Stimulated activated CD4-positive, alpha-beta T cell treated with anti-CD3 and anti-CD28 coated beads, Interleukin-1b, Interleukin-23, amount 100 ng/mL, for 4 hours (primary cell): ENCODE data around the gene CRYBA2.

Source experiments
- DNase-seq, 2 donors: peaks; one replicate each; pipeline ENCODE4 v3.0.0-alpha.2; 2020; ENCODE audit warnings: low read depth in 2 of 2

The CRYBA2 gene

DNA sequence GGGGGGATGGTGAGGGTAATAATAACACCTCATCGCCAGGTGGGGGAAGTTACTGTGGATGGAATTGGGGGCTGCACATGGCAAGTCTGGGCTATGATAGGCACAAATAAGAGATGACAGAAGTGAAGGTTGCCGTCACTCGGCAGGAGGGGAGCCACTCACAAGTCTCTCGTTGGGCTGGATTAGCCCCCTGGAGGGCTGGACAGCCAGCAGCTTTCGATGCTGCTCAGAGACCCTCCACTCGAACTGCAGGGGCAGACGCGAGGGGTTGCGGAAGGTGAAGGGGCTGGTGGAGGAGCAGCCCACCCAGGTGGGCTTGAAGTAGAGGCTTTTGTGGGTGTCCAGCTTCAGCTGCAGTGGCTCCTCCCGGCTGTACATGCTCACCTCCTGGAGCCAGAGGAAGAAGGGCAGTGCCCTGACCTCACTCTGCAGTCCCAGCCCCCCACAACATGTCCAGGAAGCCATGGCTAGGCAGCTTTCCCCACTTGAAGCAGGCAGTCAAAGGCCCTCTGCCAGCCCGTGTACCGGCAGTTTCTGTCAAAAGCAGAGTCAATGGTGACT is 29.9 kb upstream of the CRYBA2 start:
- DNase-seq, result no peak

DNA sequence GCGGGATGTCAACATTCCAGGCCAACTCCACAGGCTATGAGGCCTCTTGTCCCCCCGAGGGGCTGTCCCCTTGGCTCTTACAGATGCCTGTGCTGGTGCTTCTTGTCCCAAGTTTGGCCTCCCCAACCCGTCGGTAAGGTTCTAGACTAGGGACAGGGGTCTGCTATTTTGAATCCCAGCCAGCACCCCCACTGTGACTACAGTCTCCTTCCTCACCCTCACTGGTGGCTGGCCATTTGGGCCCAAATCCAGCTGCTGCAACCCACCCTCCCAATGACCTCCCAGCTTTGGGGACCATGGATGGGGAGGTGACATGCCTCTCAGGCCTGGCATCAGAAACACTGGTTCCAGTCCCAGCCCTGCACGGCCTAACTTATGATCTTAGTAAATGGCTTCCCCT is 29.4 kb upstream of the CRYBA2 start:
- no peak for DNase-seq

DNA sequence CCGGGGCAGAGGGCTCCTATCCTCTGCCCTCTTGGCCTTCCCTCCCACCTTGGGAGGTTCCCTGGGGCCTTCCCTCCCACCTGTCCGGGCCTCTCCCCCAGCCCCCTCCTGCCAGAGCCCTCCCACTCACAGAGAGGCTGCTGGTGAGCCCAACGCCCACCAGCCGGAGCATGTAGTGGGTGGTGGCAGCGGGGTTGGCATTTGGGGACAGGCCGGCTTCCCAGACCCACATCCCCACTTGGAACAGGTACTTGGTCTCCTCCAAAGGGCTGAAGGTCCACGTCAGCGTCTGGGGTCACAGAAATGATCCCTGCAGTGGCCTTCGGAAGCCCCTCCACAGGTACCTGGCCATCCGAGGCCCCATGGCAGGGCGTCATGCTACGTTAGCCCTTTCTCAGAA is 28.8 kb upstream of the CRYBA2 start:
- no peak for DNase-seq

DNA sequence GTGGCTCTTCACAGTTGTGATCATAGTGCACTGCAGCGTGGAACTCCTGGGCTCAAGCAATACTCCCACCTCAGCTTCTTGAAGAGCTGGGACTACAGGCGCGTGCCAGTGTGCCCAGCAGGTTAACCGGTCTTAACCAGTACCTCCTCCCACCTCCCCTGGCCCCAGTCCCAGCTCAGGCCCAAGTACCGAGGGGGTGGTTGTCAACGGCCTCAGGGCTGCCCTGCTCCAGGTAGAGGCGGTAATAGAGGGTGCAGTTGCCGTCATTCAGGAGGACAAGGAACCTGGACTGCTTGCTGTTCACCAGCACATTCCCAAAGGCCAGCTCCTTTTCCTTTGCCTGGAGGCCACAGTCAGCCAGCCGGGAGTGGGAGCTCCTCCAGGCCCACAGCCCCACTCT is 28.4 kb upstream of the CRYBA2 start:
- DNase-seq, result no peak

DNA sequence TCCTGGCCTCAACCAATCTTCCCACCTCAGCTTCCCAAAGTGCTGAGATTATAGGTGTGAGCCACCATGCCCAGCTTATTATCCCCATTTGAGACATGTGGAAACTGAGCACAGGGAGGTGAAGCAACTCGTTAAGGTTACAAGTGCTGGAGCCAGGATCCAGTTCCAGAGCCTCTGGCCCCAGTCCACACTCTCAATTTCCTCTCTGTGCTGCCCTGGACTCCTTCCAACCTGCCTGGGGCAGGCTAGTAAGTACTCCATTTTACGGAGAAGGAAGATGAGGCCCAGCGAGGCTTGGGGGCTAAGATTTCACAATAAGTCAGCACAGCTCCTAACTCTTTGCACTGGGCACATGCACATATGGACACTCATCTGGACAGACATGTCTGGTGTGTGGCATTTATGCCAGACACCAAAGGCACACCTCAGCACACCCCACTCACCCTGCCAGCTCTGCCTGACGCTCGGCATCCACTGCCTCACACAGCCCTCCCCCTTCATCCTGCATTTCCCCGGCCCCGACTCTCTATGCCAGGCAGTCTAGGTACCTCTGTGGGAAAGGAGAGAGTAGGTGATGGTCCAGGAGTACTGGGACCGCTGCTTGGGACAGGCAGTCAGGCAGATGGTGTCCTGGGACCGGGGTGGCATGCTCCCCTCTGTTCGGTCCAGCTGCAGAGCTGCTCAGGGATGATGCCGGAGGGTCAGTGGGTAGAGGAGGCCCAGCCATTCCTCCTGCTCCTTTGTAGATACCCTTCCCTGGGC is 27.6 kb upstream of the CRYBA2 start:
- no peak for DNase-seq

DNA sequence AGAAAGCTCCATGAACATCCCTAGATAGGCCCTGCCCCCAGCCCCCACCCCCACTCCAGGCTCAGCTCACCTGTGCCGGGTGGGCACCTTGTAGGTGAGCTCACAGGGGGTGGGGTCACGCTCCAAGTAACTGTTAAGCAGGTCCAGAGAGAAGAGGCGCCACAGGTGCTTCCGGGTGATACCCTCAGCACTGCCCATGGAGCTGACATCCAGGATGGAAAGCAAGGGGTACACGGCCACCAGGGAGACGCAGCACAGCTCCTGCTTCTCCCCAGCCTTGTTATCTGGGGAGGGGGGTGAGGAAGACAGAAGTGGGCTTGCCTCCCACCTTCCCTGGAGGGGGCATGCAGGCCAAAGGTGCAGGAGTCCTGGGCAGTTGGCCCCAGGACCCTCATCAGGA is 26.2 kb upstream of the CRYBA2 start:
- DNase-seq, result no peak

DNA sequence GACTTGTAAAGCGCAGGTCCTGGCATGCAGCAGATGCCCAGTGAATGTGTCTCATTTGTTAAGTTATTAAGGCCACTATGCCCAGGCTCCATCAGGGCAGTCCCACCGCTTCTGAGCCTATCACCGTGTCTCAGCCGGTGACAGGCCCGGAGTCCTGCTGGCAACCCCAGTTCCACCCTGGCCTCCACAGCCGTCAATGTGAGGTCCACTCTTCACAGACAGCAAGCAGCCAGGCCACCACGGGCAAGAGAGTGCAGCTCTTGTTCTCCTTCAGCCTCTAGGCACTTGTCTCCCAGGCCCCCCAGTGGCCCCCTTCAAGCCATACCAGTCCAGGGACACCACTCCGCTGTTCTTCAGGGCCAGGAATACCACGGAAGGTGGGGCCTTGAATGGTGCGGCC is 25.5 kb upstream of the CRYBA2 start:
- DNase-seq, result no peak

DNA sequence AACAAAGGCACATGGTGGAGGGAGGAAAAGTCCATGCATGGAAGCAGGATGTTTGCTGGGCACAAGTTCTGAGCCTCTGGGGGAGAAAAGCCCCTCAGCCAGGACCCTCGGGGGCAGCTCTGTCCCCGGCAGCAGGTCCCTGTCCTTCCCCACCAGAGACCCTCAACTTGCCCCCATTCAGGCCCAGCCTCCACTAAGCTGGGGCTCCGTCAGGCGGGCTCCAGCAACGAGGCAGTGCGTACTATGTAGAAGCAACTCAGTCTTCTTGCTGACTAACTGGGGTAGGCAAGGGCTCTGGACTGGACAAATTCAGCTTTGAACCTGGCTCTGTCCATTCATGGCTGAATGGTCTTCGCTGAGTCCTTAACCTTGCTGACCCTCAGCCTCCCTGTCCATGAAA is 25.1 kb upstream of the CRYBA2 start:
- no peak for DNase-seq

DNA sequence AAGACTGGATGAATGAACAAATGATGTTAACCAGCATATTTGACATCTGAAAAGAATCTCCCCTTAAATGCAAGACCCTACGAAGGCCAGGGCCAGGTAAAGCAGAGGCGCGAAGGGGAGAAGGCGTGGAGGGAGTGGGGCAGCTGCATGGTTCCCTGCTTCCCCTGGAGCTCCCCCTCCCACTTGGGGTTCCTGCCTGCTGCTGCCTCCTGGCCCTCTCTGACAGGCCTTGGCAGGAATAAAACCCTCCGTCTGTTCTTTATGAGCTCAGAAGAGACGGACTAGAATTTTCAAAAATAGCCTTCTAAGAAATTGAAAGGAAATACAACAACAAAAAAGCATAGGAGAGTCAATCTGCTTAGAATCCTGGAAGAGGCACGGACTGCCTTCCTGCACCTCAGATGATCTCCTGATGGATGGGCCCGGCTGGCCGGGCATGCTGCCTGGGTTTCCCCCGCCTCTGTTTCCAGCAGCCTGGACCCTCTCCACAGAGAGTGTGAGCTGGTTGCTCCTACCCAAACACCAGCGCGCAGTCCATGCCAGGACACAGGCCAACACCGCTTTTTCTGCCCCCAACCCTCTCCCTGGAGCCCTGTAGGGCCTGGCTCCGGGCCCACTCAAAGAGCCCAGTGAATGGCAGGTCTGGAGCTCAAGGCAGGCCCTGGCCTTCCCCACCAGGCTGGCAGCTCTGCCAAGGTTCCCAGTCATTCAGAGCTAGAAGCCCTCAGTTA is 24.1 kb upstream of the CRYBA2 start:
- DNase-seq, result no peak

DNA sequence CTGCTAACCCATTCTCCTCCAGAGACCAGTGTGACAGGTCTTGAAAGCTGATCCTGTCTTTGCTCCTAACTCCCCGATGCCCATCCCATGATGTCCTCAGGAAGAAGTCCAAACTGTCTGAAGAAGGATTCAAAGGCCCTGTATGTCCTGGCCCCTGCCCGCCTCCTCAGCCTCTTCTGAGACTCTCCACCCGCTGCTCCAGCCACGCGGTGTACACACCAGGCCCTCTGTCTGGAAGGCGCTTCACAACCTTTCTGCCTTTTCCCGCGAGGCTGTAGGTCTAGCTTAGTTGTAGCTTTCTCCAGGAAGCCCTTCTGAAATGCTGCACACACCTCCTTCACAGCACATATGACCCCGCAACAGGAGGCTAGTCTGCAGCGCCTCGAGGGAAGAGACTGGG is 23.5 kb upstream of the CRYBA2 start:
- no peak for DNase-seq

DNA sequence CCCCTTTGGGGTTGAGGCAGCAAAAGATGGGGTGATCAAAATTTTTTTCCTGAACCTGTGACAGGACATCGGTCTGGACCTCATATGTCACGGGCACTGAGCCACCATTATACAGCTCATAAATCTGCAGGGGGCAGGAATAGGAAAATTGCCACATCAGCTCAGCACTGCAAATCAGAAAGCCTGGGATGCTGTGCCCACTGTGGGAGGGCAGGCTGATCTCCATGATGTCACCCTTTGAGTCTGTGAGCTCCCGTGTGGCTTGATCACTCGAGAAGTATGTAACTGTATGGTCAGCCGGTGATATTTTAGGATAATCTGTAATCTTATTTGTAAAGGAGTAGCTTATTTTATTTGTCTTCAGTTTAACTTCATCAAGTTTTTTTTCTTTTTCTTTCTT is 17.7 kb upstream of the CRYBA2 start:
- DNase-seq, result no peak

DNA sequence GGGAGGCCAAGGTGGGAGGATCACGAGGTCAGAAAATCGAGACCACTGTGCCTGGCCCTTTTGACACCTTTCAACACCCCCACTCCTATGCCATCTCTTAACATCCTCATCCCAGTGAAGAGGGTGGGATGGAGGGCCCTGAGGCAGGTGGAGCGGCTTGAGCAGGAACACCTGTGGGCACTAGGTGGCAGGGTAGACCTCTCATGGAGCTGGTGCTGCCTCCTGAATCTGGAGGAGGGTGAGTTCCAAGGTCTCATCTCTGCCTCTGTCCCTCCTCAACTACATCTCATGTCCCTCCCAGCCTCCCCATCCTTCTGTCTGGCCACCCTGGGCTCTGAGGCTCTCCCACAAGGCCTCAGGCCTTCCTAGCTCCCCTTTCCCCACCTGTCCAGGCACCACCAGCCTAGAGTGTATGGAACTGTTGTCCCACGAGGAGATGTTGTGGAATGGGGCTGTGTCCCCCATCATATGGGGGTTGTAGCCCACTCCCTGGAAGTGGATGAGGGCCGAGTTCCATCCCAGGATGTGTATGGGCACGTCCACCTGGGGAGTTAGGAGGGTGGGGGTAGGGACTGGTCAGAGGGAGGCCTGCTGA is 17.0 kb upstream of the CRYBA2 start:
- DNase-seq, result no peak

DNA sequence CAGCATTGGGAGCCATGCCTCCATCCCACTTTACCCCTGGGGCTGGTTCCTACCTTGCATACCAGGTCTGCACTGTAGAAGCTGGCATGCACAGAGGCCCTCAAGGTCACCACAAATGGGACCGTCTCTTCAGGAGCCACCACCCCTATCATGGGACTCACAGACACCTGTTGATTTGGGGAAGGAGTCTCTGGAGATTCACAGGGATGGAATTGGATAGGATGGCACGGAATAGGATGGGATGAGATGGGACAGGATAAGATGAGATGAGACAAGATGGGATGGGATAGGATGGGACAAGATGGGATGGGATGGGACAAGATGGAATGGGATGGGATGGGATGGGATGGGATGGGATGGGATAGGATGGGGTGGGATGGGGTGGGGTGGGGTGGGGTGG is 16.1 kb upstream of the CRYBA2 start:
- DNase-seq, result no peak

DNA sequence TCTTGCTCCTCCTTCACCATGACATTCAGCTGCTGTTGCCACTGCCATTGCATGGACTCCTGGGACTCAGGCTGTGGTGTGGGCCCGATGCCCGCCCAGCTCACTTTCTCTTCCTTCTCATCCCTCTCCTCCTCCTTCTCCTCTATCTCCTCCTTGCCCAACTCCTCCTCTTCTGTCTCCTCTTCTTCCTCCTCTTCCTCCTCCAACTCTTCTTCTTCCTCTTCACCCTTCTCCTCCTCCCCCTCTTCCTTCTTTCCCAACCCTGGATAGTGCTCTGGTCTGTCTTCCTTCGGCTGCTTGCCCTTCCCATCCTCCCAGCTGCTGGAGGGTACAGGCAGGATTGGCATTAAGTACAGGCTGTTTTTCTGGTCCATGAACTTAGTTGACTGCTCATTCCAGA is 10.8 kb upstream of the CRYBA2 start:
- DNase-seq, result no peak

DNA sequence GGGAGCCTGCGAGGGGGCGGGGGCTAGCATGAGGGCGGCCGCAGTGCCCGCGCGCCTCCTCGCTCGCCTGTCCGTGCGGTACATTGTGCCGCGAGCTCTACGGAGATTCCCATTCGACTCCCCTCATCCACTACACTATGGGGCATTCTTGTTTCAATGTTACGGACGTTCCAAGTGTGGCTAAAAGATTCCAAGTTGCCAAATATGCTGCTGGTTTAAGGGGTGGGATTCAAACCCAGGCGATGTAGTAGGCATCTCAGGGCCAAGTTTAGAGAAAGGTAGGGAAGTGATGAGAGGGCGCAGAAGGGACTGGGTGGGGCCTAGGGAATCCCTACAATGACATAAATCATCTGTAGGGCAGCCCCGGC is 10.0 kb upstream of the CRYBA2 start:
- no peak for DNase-seq

DNA sequence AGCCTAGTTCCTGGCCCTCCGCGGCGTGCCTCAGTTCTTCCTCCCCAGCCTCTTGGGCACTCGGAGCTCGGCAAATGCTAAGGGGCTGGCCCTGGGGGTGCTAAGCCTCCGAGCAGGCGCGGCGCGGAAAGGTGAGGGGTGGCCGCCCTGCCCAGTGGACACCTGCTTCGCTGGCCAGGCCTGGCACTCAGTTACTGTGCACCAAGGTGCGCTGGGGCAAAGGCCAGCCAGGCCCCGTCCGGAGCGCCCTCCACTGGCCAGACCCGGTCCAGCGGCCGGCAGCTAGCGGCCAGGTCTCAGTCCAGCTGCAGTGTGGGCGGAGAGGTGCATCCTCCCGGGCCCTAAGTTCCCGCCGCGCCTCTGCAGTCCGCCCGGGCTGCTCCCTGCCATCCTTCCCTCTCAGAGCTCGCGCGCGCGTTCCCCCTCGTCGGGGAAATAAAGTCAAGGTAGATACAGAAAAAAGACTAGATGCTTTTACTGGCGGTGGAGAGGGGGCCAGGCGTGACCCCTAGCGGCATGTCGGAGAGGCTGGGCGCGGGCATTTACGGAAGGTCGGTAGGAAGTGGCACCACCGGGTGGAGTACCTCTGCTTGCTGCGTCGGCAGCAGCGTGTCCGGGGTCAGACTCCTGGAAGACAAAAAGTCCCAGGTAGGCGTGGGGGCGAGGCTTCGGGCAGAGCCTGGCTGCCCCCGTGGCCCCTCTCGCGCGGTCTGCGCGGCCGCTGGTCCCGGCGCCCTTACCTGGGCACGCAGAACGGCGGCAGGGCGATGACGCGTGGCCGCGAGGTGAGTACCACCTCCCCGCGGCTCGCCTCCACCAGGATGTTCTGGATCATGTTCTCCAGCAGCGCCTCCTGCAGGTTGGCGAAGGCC is 9.4 kb upstream of the CRYBA2 start:
- DNase-seq, result no peak

DNA sequence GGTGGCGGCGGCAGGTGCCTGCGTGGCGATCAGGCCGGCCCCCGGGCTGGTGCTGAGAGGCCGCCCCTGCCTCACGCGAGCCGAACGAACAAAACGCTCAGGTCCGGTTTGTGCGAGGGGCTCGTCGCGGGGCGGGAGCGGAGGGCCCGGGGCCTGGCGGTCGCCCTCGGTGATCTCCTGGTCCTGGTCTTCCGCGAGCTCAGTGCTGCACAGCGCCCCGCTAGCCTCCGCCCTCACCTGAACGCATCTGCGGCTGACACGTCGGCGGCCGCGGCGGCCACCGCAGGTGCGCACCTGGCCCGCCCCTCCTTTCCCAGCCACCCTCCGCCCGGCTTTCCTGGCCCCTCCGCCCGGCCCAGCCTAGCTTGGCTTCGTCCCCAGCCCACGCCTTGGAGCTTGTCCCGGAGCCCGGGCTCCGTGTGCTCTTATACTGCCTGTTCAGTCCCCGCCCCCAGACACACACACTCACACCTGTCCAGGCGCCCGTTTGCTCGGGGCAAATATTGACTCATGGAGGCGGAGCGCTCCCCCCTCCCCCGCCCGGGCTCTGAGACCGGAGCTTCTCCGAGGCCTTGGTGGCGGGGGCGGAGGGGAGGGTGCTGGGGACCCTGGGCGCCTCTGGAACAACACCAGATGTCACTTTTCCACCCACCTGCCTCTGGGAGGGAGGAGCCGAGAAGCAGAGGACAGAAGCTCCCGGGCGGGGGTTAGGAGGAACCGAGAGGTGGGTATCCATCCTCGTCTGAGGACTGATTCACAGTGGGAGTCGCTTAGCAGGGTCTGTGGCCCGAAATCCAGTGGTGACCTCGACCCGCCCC is 8.6 kb upstream of the CRYBA2 start:
- peak; percentile 41 to 51 for DNase-seq

DNA sequence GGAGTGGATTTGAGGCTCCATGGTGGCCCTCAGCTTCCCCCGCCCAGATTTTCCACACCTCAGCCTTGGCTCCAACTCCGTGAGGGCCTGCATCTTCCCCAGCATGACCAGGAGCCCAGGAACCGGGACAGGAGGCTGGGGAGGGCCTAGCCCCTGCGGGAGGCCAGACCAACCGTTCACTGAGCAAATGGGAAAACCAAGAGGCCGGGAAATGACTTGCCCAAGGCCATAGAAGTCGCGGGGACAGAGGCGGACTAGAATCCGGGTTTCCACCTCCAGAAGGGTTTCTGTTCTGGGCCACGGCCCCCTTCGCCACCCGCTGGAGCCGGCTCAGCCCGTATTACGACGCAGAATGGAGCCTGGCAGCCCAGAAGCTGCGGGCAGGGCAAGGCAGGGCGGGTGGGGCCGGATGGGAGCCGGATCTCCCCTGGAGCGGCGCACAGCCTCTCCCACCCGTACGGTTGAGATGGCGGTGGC is 7.9 kb upstream of the CRYBA2 start:
- no peak for DNase-seq

DNA sequence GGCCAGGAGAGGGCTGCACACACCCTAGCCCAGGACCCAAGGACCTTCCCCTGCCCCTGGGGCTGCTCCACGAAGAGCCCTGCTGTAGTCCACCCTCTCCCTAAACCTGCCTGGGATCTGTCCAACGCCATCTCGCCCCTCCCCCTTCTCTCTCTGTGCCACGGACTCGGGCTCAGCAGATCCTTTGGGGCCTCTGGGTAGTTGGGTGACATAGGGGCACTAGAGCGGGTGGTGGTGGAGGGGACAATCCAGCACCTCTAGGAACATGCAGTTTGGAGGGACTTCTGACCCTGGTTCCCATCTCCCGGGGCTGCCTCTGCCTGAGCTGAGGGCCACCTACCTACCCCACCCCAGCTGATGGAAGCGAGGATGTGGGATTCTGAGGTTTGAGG is 7.3 kb upstream of the CRYBA2 start:
- no peak for DNase-seq

DNA sequence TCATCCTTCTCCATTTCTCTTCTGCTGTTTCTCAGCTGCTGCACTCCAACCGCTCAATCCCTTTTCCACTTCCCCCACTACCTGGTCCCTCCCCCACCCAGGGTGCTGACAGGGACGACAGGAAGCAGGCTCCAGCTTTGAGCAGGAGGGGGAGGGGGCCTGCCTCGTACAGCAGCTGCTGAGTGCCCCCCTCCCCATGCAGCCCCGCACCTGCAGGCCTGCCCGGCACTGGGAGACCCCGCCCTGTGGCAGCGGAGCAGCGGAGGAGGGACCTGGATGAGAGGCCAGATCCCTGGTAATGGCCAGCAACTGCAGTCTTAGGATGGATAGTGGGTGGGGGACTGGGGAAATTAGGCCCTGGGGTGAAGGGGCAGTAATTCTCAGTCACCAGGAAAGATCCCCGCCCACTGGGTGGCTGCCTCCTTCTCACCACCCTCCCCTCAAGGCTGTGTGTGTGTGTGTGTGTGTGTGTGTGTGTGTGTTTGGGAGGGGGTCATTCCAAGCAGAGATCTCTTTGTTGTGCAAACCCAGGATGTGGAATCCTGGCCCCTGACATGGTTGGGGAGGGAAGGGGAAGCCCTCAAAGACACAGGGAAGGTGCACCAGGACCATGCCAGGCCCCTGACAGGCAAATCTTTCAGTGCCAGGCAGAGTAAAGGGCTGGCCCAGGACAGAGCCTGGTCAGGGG is 6.8 kb upstream of the CRYBA2 start:
- DNase-seq, result no peak
